ENCODE results near the gene LYSMD1. TPM values are rescaled to one million over a fixed set of nuclear protein-coding genes. Genes with fewer than 3 reads are reported as not detected.

LYSMD1 gene
- total and polyA plus RNA-seq, 2 experiments from 2014 or later = 1.0 to 16.2 TPM

- no peaks in the 10 kb centered on the region for H3K9me2 ChIP-seq (replicated peaks; ENCODE audit: insufficient read depth)
- peak overlapping the region; percentile 50 for H2AFZ ChIP-seq
- H3K36me3 ChIP-seq (replicated peaks; ENCODE audit: insufficient read depth, low read depth) = no peaks in the 10 kb centered on the region
- peak; percentile 31 for DNase-seq (ENCODE audit: low spot score)
- peaks cover 20% of the 10 kb centered on the region for H3K4me1 ChIP-seq (ENCODE audit: insufficient read depth)
- no peaks in the 10 kb centered on the region for H4K20me1 ChIP-seq (ENCODE audit: insufficient read depth, poor library complexity, severe bottlenecking)
- TF ChIP-seq EZH2 (IDR thresholded peaks at IDR 0.05; ENCODE audit: borderline replicate concordance) (no peak), CTCF (IDR thresholded peaks at IDR 0.05; ENCODE audit: poor library complexity) (no peak), EZH2phosphoT487 (IDR thresholded peaks at IDR 0.05; ENCODE audit: low read depth, severe bottlenecking, unreplicated experiment) (no peak)
- peak overlapping the region; percentile 91 for H3K27ac ChIP-seq
- H3K9me3 ChIP-seq (ENCODE audit: low read depth) = no peaks in the 10 kb centered on the region
- H3K27me3 ChIP-seq = peaks cover 3% of the 10 kb centered on the region
- peak overlapping the region; percentile 91 for H3K4me2 ChIP-seq
- peaks cover 7% of the 10 kb centered on the region for H3K79me2 ChIP-seq
- WGBS (ENCODE audit: low lambda C conversion rate, missing lambda C conversion rate) = 18% methylated on average over 7 of the region's 7 CpGs
- peak overlapping the region; percentile 58 for H3K4me3 ChIP-seq
Observed at GRCh38 chr1:151147132-151147503, 18.6 kb downstream of the LYSMD1 start.

- Histone ChIP-seq H3K4me1 (ENCODE audit: insufficient read depth) (peaks cover 20% of the 10 kb centered on the region), H3K9me2 (replicated peaks; ENCODE audit: insufficient read depth) (no peaks in the 10 kb centered on the region), H3K36me3 (replicated peaks; ENCODE audit: insufficient read depth, low read depth) (no peaks in the 10 kb centered on the region), H3K4me3 (peak within 1 kb of the TSS; percentile 58), H3K9me3 (ENCODE audit: low read depth) (no peaks in the 10 kb centered on the region), H2AFZ (peak within 1 kb of the TSS; percentile 50), H3K27me3 (peaks cover 3% of the 10 kb centered on the region), H3K27ac (peak within 1 kb of the TSS; percentile 91), H3K4me2 (peak within 1 kb of the TSS; percentile 91), H3K79me2 (peaks cover 7% of the 10 kb centered on the region), H4K20me1 (ENCODE audit: insufficient read depth, poor library complexity, severe bottlenecking) (no peaks in the 10 kb centered on the region)
- no peak for TF ChIP-seq EZH2 (IDR thresholded peaks at IDR 0.05; ENCODE audit: borderline replicate concordance)
- TF ChIP-seq EZH2phosphoT487 (IDR thresholded peaks at IDR 0.05; ENCODE audit: low read depth, severe bottlenecking, unreplicated experiment) = no peak
- TF ChIP-seq CTCF (IDR thresholded peaks at IDR 0.05; ENCODE audit: poor library complexity) = no peak
- WGBS (ENCODE audit: low lambda C conversion rate, missing lambda C conversion rate) = 1% methylated on average over 56 of the region's 61 CpGs
- peak; percentile 94 for DNase-seq (ENCODE audit: low spot score)
Observed at GRCh38 chr1:151146412-151147131, 19.1 kb downstream of the LYSMD1 start, which contains the start of gene SEMA6C. Gene SEMA6C (minus strand): TSS chr1:151146631. CDS start chr1:151142621, 4,010 bp downstream.

GRCh38 chr1:151146072-151146411, 19.7 kb downstream of the LYSMD1 start:
- Histone ChIP-seq H3K4me3 (peak overlapping the region; percentile 58), H3K36me3 (replicated peaks; ENCODE audit: insufficient read depth, low read depth) (no peaks in the 10 kb centered on the region), H3K27me3 (peaks cover 3% of the 10 kb centered on the region), H3K4me2 (peak overlapping the region; percentile 91), H3K9me2 (replicated peaks; ENCODE audit: insufficient read depth) (no peaks in the 10 kb centered on the region), H2AFZ (peak overlapping the region; percentile 45), H3K9me3 (ENCODE audit: low read depth) (no peaks in the 10 kb centered on the region), H4K20me1 (ENCODE audit: insufficient read depth, poor library complexity, severe bottlenecking) (no peaks in the 10 kb centered on the region), H3K27ac (no peak overlapping the region), H3K79me2 (peaks cover 7% of the 10 kb centered on the region), H3K4me1 (ENCODE audit: insufficient read depth) (peaks cover 20% of the 10 kb centered on the region)
- DNase-seq (ENCODE audit: low spot score) = peak; percentile 13
- no peak for TF ChIP-seq EZH2phosphoT487 (IDR thresholded peaks at IDR 0.05; ENCODE audit: low read depth, severe bottlenecking, unreplicated experiment)
- no peak for TF ChIP-seq CTCF (IDR thresholded peaks at IDR 0.05; ENCODE audit: poor library complexity)
- TF ChIP-seq EZH2 (IDR thresholded peaks at IDR 0.05; ENCODE audit: borderline replicate concordance) = no peak
- 2% methylated on average over 10 of the region's 26 CpGs for WGBS (ENCODE audit: low lambda C conversion rate, missing lambda C conversion rate)

Measured in hepatocyte (in vitro differentiated cells).